Activated CD8-positive, alpha-beta memory T cell treated with anti-CD3 and anti-CD28 coated beads for 48 hours (primary cell): Measurements from ENCODE around the gene LOXL1.
"Not testable (repeated sequence)": the region's sequence is repeated elsewhere in the genome, so short reads cannot be mapped to it uniquely, and the experiment has no call there.

ENCODE experiments used
- DNase-seq, 3 experiments: peaks; one replicate each; pipeline ENCODE4 v3.0.0-alpha.2; 2020; ENCODE audit warnings: low read depth in 2 of 3, low spot score in 2 of 3

Gene LOXL1

GRCh38 chr15:73937296-73937695 is 11.0 kb downstream of the LOXL1 start:
- DNase-seq: no peak

GRCh38 chr15:73937726-73938125 is 11.5 kb downstream of the LOXL1 start:
- no peak for DNase-seq

- DNase-seq: not testable (repeated sequence)
Measured at GRCh38 chr15:73938516-73938915, 12.3 kb downstream of the LOXL1 start.

GRCh38 chr15:73939138-73939537 is 12.9 kb downstream of the LOXL1 start:
- DNase-seq: no peak

- no peak for DNase-seq
Measured at GRCh38 chr15:73940061-73940981, 14.1 kb downstream of the LOXL1 start.

GRCh38 chr15:73941044-73941443 is 14.8 kb downstream of the LOXL1 start:
- DNase-seq: no peak

GRCh38 chr15:73941449-73941848 is 15.2 kb downstream of the LOXL1 start:
- DNase-seq: no peak

GRCh38 chr15:73941871-73942635 is 15.8 kb downstream of the LOXL1 start:
- DNase-seq: no peak

GRCh38 chr15:73942751-73943270 is 16.5 kb downstream of the LOXL1 start:
- DNase-seq: no peak

GRCh38 chr15:73944161-73945129 is 18.2 kb downstream of the LOXL1 start:
- DNase-seq: no peak

GRCh38 chr15:73945130-73945508 is 18.9 kb downstream of the LOXL1 start:
- DNase-seq: no peak

GRCh38 chr15:73946046-73946721 is 19.9 kb downstream of the LOXL1 start:
- no peak for DNase-seq

- no peak for DNase-seq
Measured at GRCh38 chr15:73946795-73947370, 20.6 kb downstream of the LOXL1 start.

- no peak for DNase-seq
Measured at GRCh38 chr15:73947651-73948050, 21.4 kb downstream of the LOXL1 start.

- no peak for DNase-seq
Measured at GRCh38 chr15:73948396-73948795, 22.1 kb downstream of the LOXL1 start.

- no peak for DNase-seq
Measured at GRCh38 chr15:73948982-73949381, 22.7 kb downstream of the LOXL1 start.

GRCh38 chr15:73949496-73949895 is 23.2 kb downstream of the LOXL1 start:
- DNase-seq: no peak

- DNase-seq: no peak
Measured at GRCh38 chr15:73950479-73950830, 24.2 kb downstream of the LOXL1 start.

GRCh38 chr15:73950831-73951561 is 24.7 kb downstream of the LOXL1 start:
- DNase-seq: peak; percentile 33 to 49 (median 36)
